T-helper 17 cell (primary cell): ENCODE data around the gene PIK3IP1. TPM values are rescaled to one million over a fixed set of nuclear protein-coding genes. Genes with fewer than 3 reads are reported as not detected.

Experiments
- ATAC-seq: fragments of 150-1000 bp; cut with Tn5 transposase; 2 replicates; pipeline ENCODE4 v1.10.0; 2021; ENCODE audit warnings: mild to moderate bottlenecking, moderate library complexity
- DNase-seq, 3 donors: peaks; one replicate each; pipeline versions ENCODE4 v3.0.0 to v3.0.0-alpha.2; 2020 to 2021
- H3K9me3 ChIP-seq: one replicate; pipeline ENCODE4 v1.7.0; 2013; ENCODE audit warnings: low read length, mild to moderate bottlenecking; ENCODE audit not compliant: control insufficient read depth, poor library complexity, severe bottlenecking
- H3K27ac Mint-ChIP-seq: one replicate; pipeline ENCODE4 v1.8.0; 2022; ENCODE audit warnings: mild to moderate bottlenecking, moderate library complexity, mixed read lengths
- H3K27me3 Mint-ChIP-seq: one replicate; pipeline ENCODE4 v1.8.0; 2022; ENCODE audit warnings: mixed read lengths
- H3K36me3 Mint-ChIP-seq: one replicate; pipeline ENCODE4 v1.8.0; 2022; ENCODE audit warnings: low read depth, mixed read lengths
- H3K4me1 Mint-ChIP-seq: one replicate; pipeline ENCODE4 v1.8.0; 2022; ENCODE audit warnings: mild to moderate bottlenecking, mixed read lengths
- H3K4me3 Mint-ChIP-seq: one replicate; pipeline ENCODE4 v1.8.0; 2022; ENCODE audit warnings: mild to moderate bottlenecking, moderate library complexity, mixed read lengths
- total RNA-seq, 4 donors: library from RNA in 2 of 4; stranded (reverse) in 2 of 4; gene quantifications; one replicate each; pipeline ENCODE4 v1.2.3 and lab custom pipeline; 2022 to 2026

The PIK3IP1 gene
- total RNA-seq, 2 donors from 2014 or later = 388 to 426 TPM

- H3K27me3 Mint-ChIP-seq = no peaks in the 10 kb centered on the region
- peaks cover 72% of the 10 kb centered on the region for H3K4me1 Mint-ChIP-seq
- peak overlapping the region; percentile 74 for H3K4me3 Mint-ChIP-seq
- no peaks in the 10 kb centered on the region for H3K9me3 ChIP-seq
- no peak for ATAC-seq
- peak overlapping the region; percentile 100 for H3K27ac Mint-ChIP-seq
- peaks cover 9% of the 10 kb centered on the region for H3K36me3 Mint-ChIP-seq
- DNase-seq = no peak
Measured at GRCh38 chr22:31281733-31282132, 10.6 kb downstream of the PIK3IP1 start.

DNA sequence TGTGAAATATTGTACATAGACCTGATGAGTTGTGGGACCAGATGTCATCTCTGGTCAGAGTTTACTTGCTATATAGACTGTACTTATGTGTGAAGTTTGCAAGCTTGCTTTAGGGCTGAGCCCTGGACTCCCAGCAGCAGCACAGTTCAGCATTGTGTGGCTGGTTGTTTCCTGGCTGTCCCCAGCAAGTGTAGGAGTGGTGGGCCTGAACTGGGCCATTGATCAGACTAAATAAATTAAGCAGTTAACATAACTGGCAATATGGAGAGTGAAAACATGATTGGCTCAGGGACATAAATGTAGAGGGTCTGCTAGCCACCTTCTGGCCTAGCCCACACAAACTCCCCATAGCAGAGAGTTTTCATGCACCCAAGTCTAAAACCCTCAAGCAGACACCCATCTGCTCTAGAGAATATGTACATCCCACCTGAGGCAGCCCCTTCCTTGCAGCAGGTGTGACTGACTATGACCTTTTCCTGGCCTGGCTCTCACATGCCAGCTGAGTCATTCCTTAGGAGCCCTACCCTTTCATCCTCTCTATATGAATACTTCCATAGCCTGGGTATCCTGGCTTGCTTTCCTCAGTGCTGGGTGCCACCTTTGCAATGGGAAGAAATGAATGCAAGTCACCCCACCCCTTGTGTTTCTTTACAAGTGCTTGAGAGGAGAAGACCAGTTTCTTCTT lies 12.3 kb downstream of the PIK3IP1 start:
- DNase-seq (no peak), ATAC-seq (peak; percentile 18)
- Mint-ChIP-seq H3K27me3 (no peaks in the 10 kb centered on the region), H3K4me1 (peaks cover 61% of the 10 kb centered on the region), H3K36me3 (peaks cover 7% of the 10 kb centered on the region), H3K27ac (peak overlapping the region; percentile 100), H3K4me3 (peak overlapping the region; percentile 83)
- no peaks in the 10 kb centered on the region for H3K9me3 ChIP-seq

- H3K9me3 ChIP-seq = no peaks in the 10 kb centered on the region
- ATAC-seq (no peak), DNase-seq (no peak)
- Mint-ChIP-seq H3K36me3 (peaks cover 7% of the 10 kb centered on the region), H3K4me3 (peak overlapping the region; percentile 83), H3K27ac (peak overlapping the region; percentile 100), H3K4me1 (peaks cover 57% of the 10 kb centered on the region), H3K27me3 (no peaks in the 10 kb centered on the region)
Measured at GRCh38 chr22:31279327-31279669, 13.0 kb downstream of the PIK3IP1 start.

GRCh38 chr22:31278626-31279326 lies 13.5 kb downstream of the PIK3IP1 start:
- H3K36me3 Mint-ChIP-seq = peaks cover 9% of the 10 kb centered on the region
- H3K4me1 Mint-ChIP-seq = peaks cover 54% of the 10 kb centered on the region
- peak; percentile 71 for ATAC-seq
- no peak for DNase-seq
- H3K27ac Mint-ChIP-seq = peak overlapping the region; percentile 100
- H3K9me3 ChIP-seq = no peaks in the 10 kb centered on the region
- H3K4me3 Mint-ChIP-seq = peak overlapping the region; percentile 83
- no peaks in the 10 kb centered on the region for H3K27me3 Mint-ChIP-seq

- Mint-ChIP-seq H3K27ac (peak overlapping the region; percentile 100), H3K36me3 (peaks cover 8% of the 10 kb centered on the region), H3K27me3 (no peaks in the 10 kb centered on the region), H3K4me3 (peak overlapping the region; percentile 83), H3K4me1 (peaks cover 52% of the 10 kb centered on the region)
- ATAC-seq (peak; percentile 18), DNase-seq (no peak)
- no peaks in the 10 kb centered on the region for H3K9me3 ChIP-seq
Measured at GRCh38 chr22:31278151-31278621, 14.1 kb downstream of the PIK3IP1 start.

GRCh38 chr22:31277741-31278140 lies 14.5 kb downstream of the PIK3IP1 start:
- Mint-ChIP-seq H3K4me3 (peak overlapping the region; percentile 83), H3K4me1 (peaks cover 53% of the 10 kb centered on the region), H3K27me3 (no peaks in the 10 kb centered on the region), H3K36me3 (peaks cover 6% of the 10 kb centered on the region), H3K27ac (peak overlapping the region; percentile 100)
- no peak for ATAC-seq
- no peaks in the 10 kb centered on the region for H3K9me3 ChIP-seq
- DNase-seq = no peak

DNA sequence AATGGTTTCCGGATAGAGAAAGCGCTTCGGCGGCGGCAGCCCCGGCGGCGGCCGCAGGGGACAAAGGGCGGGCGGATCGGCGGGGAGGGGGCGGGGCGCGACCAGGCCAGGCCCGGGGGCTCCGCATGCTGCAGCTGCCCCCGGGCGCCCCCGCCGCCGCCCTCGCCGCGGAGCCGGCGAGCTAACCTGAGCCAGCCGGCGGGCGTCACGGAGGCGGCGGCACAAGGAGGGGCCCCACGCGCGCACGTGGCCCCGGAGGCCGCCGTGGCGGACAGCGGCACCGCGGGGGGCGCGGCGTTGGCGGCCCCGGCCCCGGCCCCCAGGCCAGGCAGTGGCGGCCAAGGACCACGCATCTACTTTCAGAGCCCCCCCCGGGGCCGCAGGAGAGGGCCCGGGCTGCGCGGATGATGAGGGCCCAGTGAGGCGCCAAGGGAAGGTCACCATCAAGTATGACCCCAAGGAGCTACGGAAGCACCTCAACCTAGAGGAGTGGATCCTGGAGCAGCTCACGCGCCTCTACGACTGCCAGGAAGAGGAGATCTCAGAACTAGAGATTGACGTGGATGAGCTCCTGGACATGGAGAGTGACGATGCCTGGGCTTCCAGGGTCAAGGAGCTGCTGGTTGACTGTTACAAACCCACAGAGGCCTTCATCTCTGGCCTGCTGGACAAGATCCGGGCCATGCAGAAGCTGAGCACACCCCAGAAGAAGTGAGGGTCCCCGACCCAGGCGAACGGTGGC lies 15.7 kb downstream of the PIK3IP1 start:
- Mint-ChIP-seq H3K27ac (peak overlapping the region; percentile 94), H3K36me3 (peaks cover 7% of the 10 kb centered on the region), H3K4me1 (peaks cover 55% of the 10 kb centered on the region), H3K27me3 (no peaks in the 10 kb centered on the region), H3K4me3 (peak overlapping the region; percentile 9)
- H3K9me3 ChIP-seq = no peaks in the 10 kb centered on the region
- DNase-seq (no peak), ATAC-seq (no peak)

DNA sequence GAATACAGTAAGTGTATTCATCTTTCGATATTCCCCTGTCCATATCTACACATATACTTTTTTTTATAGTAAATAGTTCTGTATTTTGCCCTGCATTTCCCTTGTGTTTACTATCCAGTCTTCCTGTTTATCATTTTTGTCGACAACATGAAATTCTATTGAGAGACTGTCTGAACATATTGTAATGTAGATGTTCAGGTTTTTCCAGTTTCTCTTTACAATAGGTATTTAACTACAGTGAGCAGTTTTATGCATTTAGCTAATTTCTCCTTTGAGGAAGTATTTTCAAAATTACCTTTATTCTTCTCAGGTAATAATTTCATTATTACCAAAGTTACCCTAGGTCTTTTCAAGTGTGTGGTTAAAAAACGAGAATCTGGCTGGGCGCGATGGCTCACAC lies 16.7 kb downstream of the PIK3IP1 start:
- H3K36me3 Mint-ChIP-seq = peaks cover 10% of the 10 kb centered on the region

DNA sequence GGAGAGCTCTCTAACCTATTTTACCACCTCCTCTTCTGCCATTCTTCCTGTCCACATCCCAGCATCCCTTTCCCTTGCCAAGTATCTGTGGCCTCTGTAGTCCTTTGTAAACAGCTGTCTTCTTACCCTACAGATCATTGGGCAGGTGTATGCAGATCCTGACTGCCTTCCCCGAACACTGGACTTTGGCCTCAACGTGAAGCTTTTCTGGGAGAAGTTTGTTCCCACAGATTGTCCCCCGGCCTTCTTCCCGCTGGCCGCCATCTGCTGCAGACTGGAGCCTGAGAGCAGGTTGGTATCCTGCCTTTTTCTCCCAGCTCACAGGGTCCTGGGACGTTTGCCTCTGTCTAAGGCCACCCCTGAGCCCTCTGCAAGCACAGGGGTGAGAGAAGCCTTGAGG lies 17.3 kb downstream of the PIK3IP1 start:
- Mint-ChIP-seq H3K36me3 (peaks cover 13% of the 10 kb centered on the region), H3K4me1 (peaks cover 55% of the 10 kb centered on the region), H3K27ac (peak overlapping the region; percentile 94)

More for the DNA sequence above, 16.7 kb downstream of the PIK3IP1 start:
- Mint-ChIP-seq H3K27me3 (no peaks in the 10 kb centered on the region), H3K27ac (peak overlapping the region; percentile 94), H3K4me1 (peaks cover 55% of the 10 kb centered on the region), H3K4me3 (no peak overlapping the region)
- ATAC-seq = no peak
- H3K9me3 ChIP-seq = no peaks in the 10 kb centered on the region
- no peak for DNase-seq

GRCh38 chr22:31274017-31274416 lies 18.3 kb downstream of the PIK3IP1 start:
- H3K9me3 ChIP-seq = no peaks in the 10 kb centered on the region
- H3K27ac Mint-ChIP-seq = peak overlapping the region; percentile 94
- no peak overlapping the region for H3K4me3 Mint-ChIP-seq
- ATAC-seq = no peak
- no peak for DNase-seq
- H3K27me3 Mint-ChIP-seq = no peaks in the 10 kb centered on the region
- peaks cover 50% of the 10 kb centered on the region for H3K4me1 Mint-ChIP-seq
- H3K36me3 Mint-ChIP-seq = peaks cover 16% of the 10 kb centered on the region

More for the DNA sequence above, 17.3 kb downstream of the PIK3IP1 start:
- no peaks in the 10 kb centered on the region for H3K27me3 Mint-ChIP-seq
- no peaks in the 10 kb centered on the region for H3K9me3 ChIP-seq
- H3K4me3 Mint-ChIP-seq = no peak overlapping the region
- DNase-seq (no peak), ATAC-seq (no peak)

DNA sequence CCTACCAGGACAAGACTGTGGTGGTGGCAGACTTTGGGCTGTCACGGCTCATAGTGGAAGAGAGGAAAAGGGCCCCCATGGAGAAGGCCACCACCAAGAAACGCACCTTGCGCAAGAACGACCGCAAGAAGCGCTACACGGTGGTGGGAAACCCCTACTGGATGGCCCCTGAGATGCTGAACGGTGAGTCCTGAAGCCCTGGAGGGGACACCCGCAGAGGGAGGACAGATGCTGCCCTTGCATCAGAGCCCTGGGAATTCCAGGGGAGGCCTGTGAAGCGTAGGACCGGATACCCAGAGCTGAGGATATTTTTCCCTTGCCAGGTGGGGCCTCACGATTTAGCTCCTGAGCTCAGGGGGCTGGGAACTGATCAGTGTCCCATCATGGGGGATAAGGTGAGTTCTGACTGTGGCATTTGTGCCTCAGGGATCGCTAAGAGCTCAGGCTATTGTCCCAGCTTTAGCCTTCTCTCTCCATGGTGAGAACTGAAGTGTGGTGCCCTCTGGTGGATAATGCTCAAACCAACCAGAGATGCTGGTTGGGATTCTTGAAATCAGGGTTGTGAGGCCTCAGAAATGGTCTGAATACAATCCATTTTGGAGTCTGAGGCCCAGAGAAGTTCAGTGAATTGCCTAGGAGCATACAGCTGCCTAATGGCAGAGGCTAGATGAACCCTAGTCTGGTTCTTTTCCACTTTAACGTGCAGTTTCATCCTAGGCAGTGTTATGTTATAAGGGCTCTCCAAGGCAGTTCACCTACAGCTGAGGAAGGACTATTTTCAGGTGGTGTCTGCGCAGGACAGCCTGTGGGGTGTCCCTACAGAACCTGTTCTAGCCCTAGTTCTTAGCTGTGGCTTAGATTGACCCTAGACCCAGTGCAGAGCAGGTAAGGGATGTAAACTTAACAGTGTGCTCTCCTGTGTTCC lies 19.5 kb downstream of the PIK3IP1 start:
- Mint-ChIP-seq H3K4me1 (peaks cover 39% of the 10 kb centered on the region), H3K4me3 (no peak overlapping the region), H3K27me3 (no peaks in the 10 kb centered on the region), H3K36me3 (peaks cover 16% of the 10 kb centered on the region), H3K27ac (peak overlapping the region; percentile 94)
- H3K9me3 ChIP-seq = no peaks in the 10 kb centered on the region
- DNase-seq = peak in 1 of 3 donors; percentile 34
- peak; percentile 71 for ATAC-seq

DNA sequence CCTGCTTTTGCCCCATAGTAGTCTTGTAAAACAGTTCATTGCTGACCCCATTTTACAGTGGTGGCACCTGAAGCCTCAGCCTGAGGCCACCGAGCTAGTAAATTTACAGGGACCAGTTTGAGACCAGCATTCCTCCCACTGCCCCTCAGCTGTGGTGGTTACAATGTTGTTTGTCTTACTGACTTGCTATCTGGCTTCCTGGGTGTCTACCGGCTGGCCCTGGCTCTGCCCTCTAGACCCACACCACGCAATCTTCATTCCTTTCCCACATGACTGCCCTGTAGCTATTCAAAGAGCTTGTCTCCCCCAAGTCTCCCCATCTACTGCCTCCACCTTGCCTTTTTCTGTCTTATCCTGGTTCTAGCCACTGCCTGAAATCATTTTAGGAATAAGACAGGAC lies 20.8 kb downstream of the PIK3IP1 start:
- H3K4me1 Mint-ChIP-seq = peaks cover 38% of the 10 kb centered on the region
- H3K36me3 Mint-ChIP-seq = peaks cover 16% of the 10 kb centered on the region
- peak overlapping the region; percentile 94 for H3K27ac Mint-ChIP-seq

More for the DNA sequence above, 20.8 kb downstream of the PIK3IP1 start:
- Mint-ChIP-seq H3K27me3 (no peaks in the 10 kb centered on the region), H3K4me3 (peak overlapping the region; percentile 56)
- DNase-seq (no peak), ATAC-seq (no peak)
- no peaks in the 10 kb centered on the region for H3K9me3 ChIP-seq
